Mesothelial cell of epicardium (in vitro differentiated cells): ENCODE data around the gene EIF5A. TPM values are rescaled to one million over a fixed set of nuclear protein-coding genes. Genes with fewer than 3 reads are reported as not detected.
A peak's percentile ranks its signal among the peaks of the same experiment; 100 is the strongest.

ENCODE experiments used
- DNase-seq, 2 experiments: peaks; one replicate each; pipeline ENCODE4 v3.0.0; 2021; ENCODE audit warnings: low spot score in 2 of 2; ENCODE audit not compliant: unreplicated experiment in 2 of 2
- H3K27ac Mint-ChIP-seq: 2 replicates; pipeline ENCODE4 v1.8.0; 2021; ENCODE audit warnings: mixed read lengths
- H3K27me3 Mint-ChIP-seq: 2 replicates; pipeline ENCODE4 v1.8.0; 2021; ENCODE audit warnings: low read depth, mixed read lengths
- H3K36me3 Mint-ChIP-seq: 2 replicates; pipeline ENCODE4 v1.8.0; 2021; ENCODE audit warnings: mixed read lengths
- H3K4me1 Mint-ChIP-seq: 2 replicates; pipeline ENCODE4 v1.8.0; 2021; ENCODE audit warnings: mixed read lengths
- H3K4me3 Mint-ChIP-seq: 2 replicates; pipeline ENCODE4 v1.8.0; 2021; ENCODE audit warnings: mild to moderate bottlenecking, moderate library complexity, mixed read lengths
- H3K9me3 Mint-ChIP-seq: 2 replicates; pipeline ENCODE4 v1.8.0; 2021; ENCODE audit warnings: mixed read lengths
- total RNA-seq: library from RNA; stranded (reverse); gene quantifications from 3 replicates; pipeline ENCODE4 v1.2.1, GENCODE V29; 2021
- TF ChIP-seq, protein P1 (sequence below): fragments of 200-600 bp; sonication (generic); IDR thresholded peaks from one replicate; pipeline ENCODE4 v1.5.0; 2021; ENCODE audit warnings: antibody characterized with exemption; ENCODE audit not compliant: unreplicated experiment

Gene EIF5A
- total RNA-seq, 1 donor from 2014 or later, result 265 TPM

DNA sequence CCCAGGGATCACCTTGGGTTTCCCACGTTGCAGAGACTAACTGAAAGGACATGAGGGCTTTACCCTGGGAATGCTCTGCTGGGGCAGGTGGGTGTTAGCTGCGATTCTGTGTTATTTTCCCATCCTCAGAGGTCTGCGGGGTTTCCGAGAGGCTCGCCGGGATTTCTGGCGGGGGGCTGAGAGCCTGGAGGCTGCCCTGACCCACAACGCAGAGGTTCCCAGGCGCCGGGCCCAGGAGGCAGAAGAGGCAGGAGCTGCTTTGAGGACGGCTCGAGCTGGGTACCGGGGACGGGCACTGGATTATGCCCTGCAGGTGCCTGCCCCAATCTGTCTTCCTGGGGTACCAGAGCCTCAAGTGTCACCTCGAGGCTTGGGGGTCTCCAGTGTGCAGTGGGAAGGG lies 35.8 kb downstream of the EIF5A start:
- Mint-ChIP-seq H3K4me3 (no peak overlapping the region), H3K4me1 (peaks cover 5% of the 10 kb centered on the region), H3K9me3 (no peaks in the 10 kb centered on the region), H3K27me3 (peaks cover 8% of the 10 kb centered on the region), H3K36me3 (no peaks in the 10 kb centered on the region), H3K27ac (no peak overlapping the region)
- DNase-seq, result no peak
- TF ChIP-seq, protein P1, sequence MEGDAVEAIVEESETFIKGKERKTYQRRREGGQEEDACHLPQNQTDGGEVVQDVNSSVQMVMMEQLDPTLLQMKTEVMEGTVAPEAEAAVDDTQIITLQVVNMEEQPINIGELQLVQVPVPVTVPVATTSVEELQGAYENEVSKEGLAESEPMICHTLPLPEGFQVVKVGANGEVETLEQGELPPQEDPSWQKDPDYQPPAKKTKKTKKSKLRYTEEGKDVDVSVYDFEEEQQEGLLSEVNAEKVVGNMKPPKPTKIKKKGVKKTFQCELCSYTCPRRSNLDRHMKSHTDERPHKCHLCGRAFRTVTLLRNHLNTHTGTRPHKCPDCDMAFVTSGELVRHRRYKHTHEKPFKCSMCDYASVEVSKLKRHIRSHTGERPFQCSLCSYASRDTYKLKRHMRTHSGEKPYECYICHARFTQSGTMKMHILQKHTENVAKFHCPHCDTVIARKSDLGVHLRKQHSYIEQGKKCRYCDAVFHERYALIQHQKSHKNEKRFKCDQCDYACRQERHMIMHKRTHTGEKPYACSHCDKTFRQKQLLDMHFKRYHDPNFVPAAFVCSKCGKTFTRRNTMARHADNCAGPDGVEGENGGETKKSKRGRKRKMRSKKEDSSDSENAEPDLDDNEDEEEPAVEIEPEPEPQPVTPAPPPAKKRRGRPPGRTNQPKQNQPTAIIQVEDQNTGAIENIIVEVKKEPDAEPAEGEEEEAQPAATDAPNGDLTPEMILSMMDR, result no peak

DNA sequence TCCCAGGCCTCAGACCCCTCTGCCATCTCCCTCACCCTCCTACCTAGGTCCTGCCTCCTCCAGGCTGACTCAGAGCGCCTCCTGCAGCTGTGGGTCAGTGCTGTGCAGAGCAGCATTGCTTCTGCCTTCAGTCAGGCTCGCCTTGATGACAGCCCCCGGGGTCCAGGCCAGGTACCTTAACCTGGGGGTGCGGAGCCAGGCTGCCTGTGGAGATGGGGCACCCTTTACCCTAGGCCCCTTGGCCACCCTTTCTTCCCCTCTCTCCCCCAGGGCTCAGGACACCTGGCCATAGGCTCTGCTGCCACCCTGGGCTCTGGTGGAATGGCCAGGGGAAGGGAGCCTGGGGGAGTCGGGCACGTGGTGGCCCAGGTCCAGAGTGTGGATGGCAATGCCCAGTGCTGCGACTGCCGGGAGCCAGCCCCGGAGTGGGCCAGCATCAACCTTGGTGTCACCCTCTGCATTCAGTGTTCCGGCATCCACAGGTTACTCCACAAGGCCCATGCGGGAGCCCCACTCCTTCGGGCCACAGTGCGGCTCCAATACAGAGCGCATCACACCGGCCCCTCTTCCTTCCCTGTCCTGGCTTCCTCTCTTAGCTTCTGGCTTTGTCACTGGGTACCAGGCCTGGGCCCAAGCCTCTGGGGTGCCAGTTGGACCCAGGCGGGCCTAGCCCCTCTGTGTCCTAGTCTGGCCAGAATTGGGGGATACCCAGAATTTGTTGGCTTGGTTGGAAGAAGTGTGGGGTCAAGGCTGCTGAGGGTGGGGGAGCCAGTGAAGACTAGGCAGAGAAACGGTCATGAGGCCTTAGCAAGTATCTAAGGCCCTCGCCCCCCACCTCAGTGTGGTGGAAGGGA lies 39.6 kb downstream of the EIF5A start:
- H3K4me1 Mint-ChIP-seq, result peaks cover 23% of the 10 kb centered on the region
- H3K9me3 Mint-ChIP-seq, result no peaks in the 10 kb centered on the region
- H3K27me3 Mint-ChIP-seq, result peaks cover 4% of the 10 kb centered on the region
- TF ChIP-seq, protein P1, result no peak
- H3K36me3 Mint-ChIP-seq, result no peaks in the 10 kb centered on the region
- no peak overlapping the region for H3K4me3 Mint-ChIP-seq
- no peak for DNase-seq
- H3K27ac Mint-ChIP-seq, result peak overlapping the region; percentile 3

- no peak for DNase-seq
- no peaks in the 10 kb centered on the region for H3K9me3 Mint-ChIP-seq
- H3K4me3 Mint-ChIP-seq, result no peak overlapping the region
- TF ChIP-seq, protein P1, result no peak
- H3K27me3 Mint-ChIP-seq, result peaks cover 4% of the 10 kb centered on the region
- no peaks in the 10 kb centered on the region for H3K36me3 Mint-ChIP-seq
- peaks cover 30% of the 10 kb centered on the region for H3K4me1 Mint-ChIP-seq
- peak overlapping the region; percentile 69 for H3K27ac Mint-ChIP-seq
Measured at GRCh38 chr17:7347630-7348477, 40.4 kb downstream of the EIF5A start.

GRCh38 chr17:7348478-7349242 lies 41.2 kb downstream of the EIF5A start:
- no peak for DNase-seq
- peaks cover 1% of the 10 kb centered on the region for H3K27me3 Mint-ChIP-seq
- H3K27ac Mint-ChIP-seq, result peak overlapping the region; percentile 98
- TF ChIP-seq, protein P1, result no peak
- H3K4me1 Mint-ChIP-seq, result peaks cover 36% of the 10 kb centered on the region
- no peaks in the 10 kb centered on the region for H3K36me3 Mint-ChIP-seq
- no peaks in the 10 kb centered on the region for H3K9me3 Mint-ChIP-seq
- H3K4me3 Mint-ChIP-seq, result no peak overlapping the region
